GM12873 (cell line): ENCODE data around the gene SDS.

Experiments used
- TF ChIP-seq, protein P1 (sequence below): IDR thresholded peaks from 2 replicates; pipeline ENCODE4 v1.5.1; 2012; ENCODE audit warnings: low read depth, mild to moderate bottlenecking, moderate library complexity, low read length, control low read depth; ENCODE audit not compliant: insufficient read depth; ENCODE audit errors: missing control alignments

SDS gene

DNA sequence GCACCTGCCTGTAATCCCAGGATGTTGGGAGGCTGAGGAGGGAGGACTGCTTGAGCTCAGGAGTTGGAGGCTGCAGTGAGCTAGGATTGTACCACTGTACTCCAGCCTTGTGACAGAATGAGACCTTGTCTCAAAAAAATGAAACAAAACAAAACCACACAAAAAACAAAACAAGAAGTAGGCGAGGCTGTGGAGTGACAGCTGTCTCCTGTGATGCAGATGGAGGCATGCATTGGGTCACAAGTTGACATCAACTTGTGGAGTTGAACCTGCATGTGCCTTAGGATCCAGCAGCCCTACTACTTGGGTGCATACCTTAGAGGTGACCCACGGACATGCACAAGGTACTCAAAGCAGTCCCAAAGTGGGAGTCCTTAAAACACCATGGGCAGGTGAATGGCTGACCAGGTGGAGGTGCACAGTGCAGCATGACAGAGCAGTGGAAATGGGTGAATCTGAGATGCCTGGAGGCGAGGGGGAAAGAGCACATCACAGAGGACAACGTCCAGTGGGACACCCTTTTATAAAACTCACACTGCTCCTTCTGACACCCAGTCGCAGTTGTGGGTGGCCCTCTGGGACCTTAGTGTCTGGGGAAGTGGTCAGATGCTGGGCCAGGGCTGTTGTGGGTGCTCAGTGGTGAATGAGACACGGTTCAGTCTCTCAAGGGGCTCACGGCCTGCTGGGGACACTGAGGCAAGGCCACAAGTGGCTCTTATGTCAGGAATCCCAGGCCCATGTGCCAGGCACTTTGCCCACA is 32.6 kb downstream of the SDS start:
- TF ChIP-seq, protein P1, sequence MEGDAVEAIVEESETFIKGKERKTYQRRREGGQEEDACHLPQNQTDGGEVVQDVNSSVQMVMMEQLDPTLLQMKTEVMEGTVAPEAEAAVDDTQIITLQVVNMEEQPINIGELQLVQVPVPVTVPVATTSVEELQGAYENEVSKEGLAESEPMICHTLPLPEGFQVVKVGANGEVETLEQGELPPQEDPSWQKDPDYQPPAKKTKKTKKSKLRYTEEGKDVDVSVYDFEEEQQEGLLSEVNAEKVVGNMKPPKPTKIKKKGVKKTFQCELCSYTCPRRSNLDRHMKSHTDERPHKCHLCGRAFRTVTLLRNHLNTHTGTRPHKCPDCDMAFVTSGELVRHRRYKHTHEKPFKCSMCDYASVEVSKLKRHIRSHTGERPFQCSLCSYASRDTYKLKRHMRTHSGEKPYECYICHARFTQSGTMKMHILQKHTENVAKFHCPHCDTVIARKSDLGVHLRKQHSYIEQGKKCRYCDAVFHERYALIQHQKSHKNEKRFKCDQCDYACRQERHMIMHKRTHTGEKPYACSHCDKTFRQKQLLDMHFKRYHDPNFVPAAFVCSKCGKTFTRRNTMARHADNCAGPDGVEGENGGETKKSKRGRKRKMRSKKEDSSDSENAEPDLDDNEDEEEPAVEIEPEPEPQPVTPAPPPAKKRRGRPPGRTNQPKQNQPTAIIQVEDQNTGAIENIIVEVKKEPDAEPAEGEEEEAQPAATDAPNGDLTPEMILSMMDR: no peak

DNA sequence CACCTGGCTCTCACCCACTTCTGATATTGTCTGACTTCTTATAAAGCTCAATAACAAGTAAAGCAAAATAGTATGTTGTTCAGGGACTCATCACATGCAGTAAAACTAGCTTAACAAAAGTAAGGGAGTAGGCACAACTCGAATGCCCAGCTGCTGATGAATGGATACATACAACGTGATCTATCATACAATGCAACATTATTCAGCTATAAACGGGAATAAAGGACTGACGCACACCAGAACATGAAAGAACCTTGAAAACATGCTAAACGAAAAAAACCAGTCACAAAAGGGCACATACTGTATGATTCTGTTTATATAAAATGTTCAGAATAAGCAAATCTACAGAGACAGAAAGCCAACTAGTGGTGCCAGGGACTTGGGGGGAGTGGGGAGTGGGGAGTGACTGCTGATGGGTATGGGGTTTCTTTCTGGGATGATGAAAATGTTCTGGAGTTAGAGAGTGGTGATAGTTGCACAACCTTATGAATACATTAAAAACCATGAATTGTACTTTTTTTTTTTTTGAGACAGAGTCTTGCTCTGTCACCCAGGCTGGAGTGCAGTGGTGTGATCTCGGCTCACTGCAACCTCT is 34.2 kb downstream of the SDS start:
- TF ChIP-seq, protein P1: no peak

DNA sequence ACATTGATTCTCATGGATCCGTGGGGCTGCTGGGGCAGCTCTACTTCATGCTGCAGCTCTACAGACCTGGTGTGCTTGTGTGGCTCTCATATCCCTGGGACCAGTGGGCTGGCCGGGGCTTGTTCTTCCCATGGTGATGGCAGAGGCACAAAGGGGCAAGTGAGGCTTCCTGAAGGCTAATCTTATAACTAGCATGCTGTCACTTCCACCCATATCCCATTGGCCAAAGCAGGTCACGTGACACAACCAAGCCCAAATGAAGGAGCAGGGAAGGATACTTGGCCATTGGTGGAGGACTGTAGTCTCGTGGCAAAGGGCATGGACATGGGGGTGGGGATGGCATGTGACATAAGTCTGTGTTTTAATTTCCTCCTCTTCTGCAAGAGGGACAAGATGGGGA is 35.4 kb downstream of the SDS start:
- TF ChIP-seq, protein P1: no peak

DNA sequence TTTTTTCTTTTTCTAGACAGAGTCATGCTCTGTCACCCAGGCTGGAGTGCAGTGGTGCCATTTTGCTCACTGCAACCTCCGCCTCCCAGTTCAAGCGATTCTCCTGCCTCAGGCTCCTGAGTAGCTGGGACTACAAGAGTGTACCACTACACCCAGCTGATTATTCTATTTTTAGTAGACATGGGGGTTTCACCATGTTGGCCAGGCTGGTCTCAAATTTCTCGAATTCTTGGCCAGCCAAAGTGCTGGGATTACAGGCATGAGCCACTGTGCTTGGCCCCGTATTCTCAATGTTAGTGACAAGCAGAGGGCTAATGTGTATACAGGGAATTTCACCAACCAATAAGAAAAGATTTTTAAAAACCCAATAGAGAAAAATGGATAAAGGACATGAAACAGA is 36.9 kb downstream of the SDS start:
- TF ChIP-seq, protein P1: no peak

DNA sequence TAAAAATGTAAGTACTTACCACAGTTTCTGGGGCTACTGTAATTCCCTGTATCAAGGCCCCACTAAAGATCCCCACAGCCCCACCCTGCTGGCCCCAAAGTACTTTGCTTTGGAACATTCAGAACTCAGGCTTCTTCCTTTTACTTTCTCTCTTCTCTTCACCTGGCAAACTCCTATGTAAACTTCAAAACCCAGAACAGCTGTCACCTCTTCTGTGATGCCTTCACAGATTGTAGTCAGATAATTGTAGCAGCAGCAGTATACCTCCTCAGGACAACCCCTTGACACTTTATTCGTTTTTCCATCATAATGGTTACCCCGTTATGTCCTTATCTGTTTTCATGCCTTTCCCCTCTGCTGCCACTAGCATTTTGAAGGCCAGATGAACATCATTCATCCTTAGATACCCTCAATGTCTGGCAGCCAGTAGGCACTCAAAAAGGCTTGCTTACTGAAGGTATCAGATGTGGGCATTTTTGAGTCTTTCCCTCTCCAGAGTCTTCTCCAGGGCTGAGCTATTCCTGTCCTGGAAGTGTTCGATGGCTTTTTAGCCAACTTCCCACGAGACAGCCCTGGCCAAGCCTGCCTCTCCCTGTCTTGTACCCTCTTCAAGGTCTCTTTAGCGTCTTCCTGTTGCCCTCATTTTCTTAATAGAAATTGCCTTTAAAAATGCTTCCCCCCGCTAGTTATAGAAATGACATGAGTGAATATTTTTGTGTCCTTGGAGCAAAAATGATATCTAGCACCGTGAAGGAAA is 37.9 kb downstream of the SDS start:
- TF ChIP-seq, protein P1: no peak

DNA sequence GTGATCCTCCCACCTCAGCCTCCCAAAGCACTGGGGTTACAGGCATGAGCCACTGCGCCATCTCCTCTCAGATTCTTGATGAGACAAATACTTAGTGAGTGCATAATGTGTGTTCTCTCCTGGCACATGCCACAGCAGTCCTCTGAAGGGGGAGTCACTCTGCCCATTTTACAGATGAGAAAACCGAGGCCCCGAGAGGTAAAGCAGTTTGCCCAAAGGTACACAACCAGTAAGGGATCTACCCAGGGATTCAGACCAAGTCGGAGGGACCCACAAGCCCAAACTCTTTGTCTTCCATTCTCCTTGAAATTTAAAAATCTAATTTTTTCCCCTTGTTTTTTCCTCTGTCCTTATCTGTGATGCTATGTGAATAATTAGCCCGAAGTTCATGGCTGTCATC is 39.0 kb downstream of the SDS start:
- TF ChIP-seq, protein P1: no peak
